ENCODE data around the gene PPP1R12C. TPM values are rescaled to one million over a fixed set of nuclear protein-coding genes. Genes with fewer than 3 reads are reported as not detected.

The PPP1R12C gene
- total RNA-seq, 2 donors from 2014 or later, result 98.2 to 107 TPM

DNA sequence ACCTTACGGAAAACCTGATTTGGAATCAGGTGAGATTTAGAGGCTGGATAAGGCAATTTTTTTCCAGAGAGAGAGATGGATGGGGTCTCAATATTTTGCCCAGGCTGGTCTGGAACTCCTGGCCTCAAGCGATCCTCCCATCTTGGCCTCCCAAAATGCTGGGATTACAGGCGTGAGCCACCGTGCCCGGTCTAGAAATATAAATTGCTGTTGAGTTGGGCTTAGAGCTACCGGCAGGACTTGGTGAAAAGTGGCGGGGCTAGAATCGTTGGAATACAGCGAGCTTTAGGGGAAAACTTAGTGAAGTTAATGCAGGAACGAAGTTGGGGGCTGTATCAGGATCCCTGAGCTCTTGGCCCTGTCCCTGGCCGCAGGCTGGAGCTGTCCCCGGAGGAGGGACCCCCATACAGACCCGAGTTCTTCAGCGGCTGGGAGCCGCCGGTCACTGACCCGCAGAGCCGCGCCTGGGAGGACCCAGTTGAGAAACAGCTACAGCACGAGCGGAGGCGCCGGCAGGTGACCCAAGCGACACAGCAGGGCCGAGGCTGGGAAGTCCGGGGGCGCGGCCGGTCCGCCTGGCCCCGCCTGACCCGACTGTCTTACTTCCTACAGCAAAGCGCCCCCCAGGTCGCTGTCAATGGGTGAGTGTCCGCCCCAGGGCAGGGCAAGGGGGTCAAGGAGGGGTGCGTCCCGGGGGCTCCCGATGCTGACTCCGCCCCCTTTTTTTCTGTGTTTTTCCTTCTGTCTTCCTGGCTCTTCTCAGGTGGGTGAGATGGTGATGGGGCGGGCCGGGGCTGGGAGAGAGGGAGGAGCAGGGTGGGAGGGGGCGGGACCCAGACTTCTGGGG, 34.2 kb downstream of the PPP1R12C start:
- H3K4me3 Mint-ChIP-seq, result no peak overlapping the region
- no peaks in the 10 kb centered on the region for H3K36me3 ChIP-seq (ENCODE audit: control insufficient read depth, insufficient read depth, low read length)
- H3K9me3 Mint-ChIP-seq, result peaks cover 9% of the 10 kb centered on the region
- H3K27me3 ChIP-seq (ENCODE audit: control insufficient read depth, insufficient read depth, low read length, poor library complexity, severe bottlenecking), result peaks cover 60% of the 10 kb centered on the region
- H3K9me3 ChIP-seq (ENCODE audit: control insufficient read depth, low read length), result no peaks in the 10 kb centered on the region
- H3K36me3 Mint-ChIP-seq (ENCODE audit: low read depth), result peaks cover 7% of the 10 kb centered on the region
- no peak overlapping the region for H3K27ac ChIP-seq (ENCODE audit: low read depth, low read length)
- DNase-seq, result peak; percentile 81
- H3K9ac ChIP-seq (ENCODE audit: extremely low read depth, low read length, poor library complexity, severe bottlenecking), result no peak overlapping the region
- TF ChIP-seq, protein P1, sequence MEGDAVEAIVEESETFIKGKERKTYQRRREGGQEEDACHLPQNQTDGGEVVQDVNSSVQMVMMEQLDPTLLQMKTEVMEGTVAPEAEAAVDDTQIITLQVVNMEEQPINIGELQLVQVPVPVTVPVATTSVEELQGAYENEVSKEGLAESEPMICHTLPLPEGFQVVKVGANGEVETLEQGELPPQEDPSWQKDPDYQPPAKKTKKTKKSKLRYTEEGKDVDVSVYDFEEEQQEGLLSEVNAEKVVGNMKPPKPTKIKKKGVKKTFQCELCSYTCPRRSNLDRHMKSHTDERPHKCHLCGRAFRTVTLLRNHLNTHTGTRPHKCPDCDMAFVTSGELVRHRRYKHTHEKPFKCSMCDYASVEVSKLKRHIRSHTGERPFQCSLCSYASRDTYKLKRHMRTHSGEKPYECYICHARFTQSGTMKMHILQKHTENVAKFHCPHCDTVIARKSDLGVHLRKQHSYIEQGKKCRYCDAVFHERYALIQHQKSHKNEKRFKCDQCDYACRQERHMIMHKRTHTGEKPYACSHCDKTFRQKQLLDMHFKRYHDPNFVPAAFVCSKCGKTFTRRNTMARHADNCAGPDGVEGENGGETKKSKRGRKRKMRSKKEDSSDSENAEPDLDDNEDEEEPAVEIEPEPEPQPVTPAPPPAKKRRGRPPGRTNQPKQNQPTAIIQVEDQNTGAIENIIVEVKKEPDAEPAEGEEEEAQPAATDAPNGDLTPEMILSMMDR (conservative IDR thresholded peaks at IDR 0.05), result no peak
- 53 to 73% methylated on average over 20 to 42 of the region's 42 CpGs for WGBS, 2 experiments (ENCODE audit: insufficient coverage in 1 of 2, insufficient read length in 1 of 2)
- H3K4me1 ChIP-seq (ENCODE audit: control insufficient read depth, insufficient read depth, low read length), result no peaks in the 10 kb centered on the region
- peaks cover 79% of the 10 kb centered on the region for H3K27me3 Mint-ChIP-seq (ENCODE audit: insufficient read depth)
- no peak overlapping the region for H3K27ac Mint-ChIP-seq
- no peak overlapping the region for H3K4me3 ChIP-seq (ENCODE audit: low read length)
- H3K4me1 Mint-ChIP-seq, result peaks cover 25% of the 10 kb centered on the region

DNA sequence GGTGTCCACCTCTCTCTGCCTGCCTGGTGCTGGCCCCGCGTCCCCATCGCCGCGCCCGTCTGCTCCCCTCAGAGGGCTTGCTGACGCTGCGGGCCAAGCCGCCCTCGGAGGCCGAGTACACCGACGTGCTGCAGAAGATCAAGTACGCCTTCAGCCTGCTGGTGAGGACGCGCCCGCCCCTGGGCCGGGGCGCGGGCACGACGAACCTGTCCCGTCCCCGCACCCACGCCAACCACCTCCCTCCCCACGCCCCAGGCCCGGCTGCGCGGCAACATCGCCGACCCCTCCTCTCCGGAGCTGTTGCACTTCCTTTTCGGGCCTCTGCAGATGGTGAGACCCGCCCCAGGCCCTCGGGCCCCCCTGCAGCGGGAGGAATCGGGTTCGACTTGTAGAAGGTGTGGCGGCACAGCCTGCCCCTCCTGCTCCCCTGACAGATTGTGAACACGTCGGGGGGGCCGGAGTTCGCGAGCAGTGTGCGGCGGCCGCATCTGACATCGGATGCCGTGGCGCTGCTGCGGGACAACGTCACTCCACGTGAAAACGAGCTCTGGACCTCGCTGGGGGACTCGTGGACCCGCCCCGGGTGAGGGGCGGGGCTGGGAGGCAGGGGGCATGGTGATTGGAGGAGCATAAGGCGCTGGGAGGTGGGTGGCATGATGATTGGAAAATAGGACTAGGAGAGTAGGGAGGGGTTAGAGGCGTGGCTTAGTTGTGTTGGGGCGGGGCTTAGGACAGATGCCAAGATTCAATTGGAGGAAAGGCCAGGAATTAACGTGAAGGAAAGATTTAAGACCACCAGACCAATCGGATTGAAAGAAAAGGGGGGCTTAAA, 35.2 kb downstream of the PPP1R12C start:
- Histone ChIP-seq H3K36me3 (ENCODE audit: control insufficient read depth, insufficient read depth, low read length) (no peaks in the 10 kb centered on the region), H3K4me3 (ENCODE audit: low read length) (no peak overlapping the region), H3K27me3 (ENCODE audit: control insufficient read depth, insufficient read depth, low read length, poor library complexity, severe bottlenecking) (peaks cover 60% of the 10 kb centered on the region), H3K27ac (ENCODE audit: low read depth, low read length) (no peak overlapping the region), H3K9me3 (ENCODE audit: control insufficient read depth, low read length) (no peaks in the 10 kb centered on the region), H3K9ac (ENCODE audit: extremely low read depth, low read length, poor library complexity, severe bottlenecking) (no peak overlapping the region), H3K4me1 (ENCODE audit: control insufficient read depth, insufficient read depth, low read length) (no peaks in the 10 kb centered on the region)
- Mint-ChIP-seq H3K27ac (no peak overlapping the region), H3K36me3 (ENCODE audit: low read depth) (peaks cover 6% of the 10 kb centered on the region), H3K4me3 (no peak overlapping the region), H3K4me1 (peaks cover 16% of the 10 kb centered on the region), H3K27me3 (ENCODE audit: insufficient read depth) (peaks cover 77% of the 10 kb centered on the region), H3K9me3 (peaks cover 9% of the 10 kb centered on the region)
- peak; percentile 93 for DNase-seq
- TF ChIP-seq, protein P1 (conservative IDR thresholded peaks at IDR 0.05), result no peak
- WGBS, 2 experiments (ENCODE audit: insufficient coverage in 1 of 2, insufficient read length in 1 of 2), result 28 to 30% methylated on average over 15 to 64 of the region's 64 CpGs

DNA sequence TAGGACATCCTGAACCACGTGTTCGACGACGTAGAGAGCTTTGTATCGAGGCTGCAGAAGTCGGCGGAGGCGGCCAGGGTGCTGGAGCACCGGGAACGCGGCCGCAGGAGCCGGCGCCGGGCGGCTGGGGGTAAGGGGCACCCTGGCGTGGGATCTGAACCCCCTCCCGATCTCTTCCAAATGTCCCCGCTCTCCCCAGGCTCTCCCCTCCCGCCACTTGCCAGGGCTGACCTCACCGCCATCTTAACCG, 35.7 kb downstream of the PPP1R12C start:
- Mint-ChIP-seq H3K4me1 (peaks cover 16% of the 10 kb centered on the region), H3K4me3 (peak overlapping the region; percentile 68), H3K27ac (no peak overlapping the region), H3K36me3 (ENCODE audit: low read depth) (peaks cover 8% of the 10 kb centered on the region), H3K27me3 (ENCODE audit: insufficient read depth) (peaks cover 82% of the 10 kb centered on the region), H3K9me3 (peaks cover 9% of the 10 kb centered on the region)
- H3K4me3 ChIP-seq (ENCODE audit: low read length), result no peak overlapping the region
- TF ChIP-seq, protein P1 (conservative IDR thresholded peaks at IDR 0.05), result no peak
- H3K27ac ChIP-seq (ENCODE audit: low read depth, low read length), result no peak overlapping the region
- no peaks in the 10 kb centered on the region for H3K4me1 ChIP-seq (ENCODE audit: control insufficient read depth, insufficient read depth, low read length)
- WGBS, 2 experiments (ENCODE audit: insufficient coverage in 1 of 2, insufficient read length in 1 of 2), result 21 to 30% methylated on average over 14 to 22 of the region's 22 CpGs
- H3K9ac ChIP-seq (ENCODE audit: extremely low read depth, low read length, poor library complexity, severe bottlenecking), result no peak overlapping the region
- no peak for DNase-seq
- H3K9me3 ChIP-seq (ENCODE audit: control insufficient read depth, low read length), result no peaks in the 10 kb centered on the region
- peaks cover 60% of the 10 kb centered on the region for H3K27me3 ChIP-seq (ENCODE audit: control insufficient read depth, insufficient read depth, low read length, poor library complexity, severe bottlenecking)
- no peaks in the 10 kb centered on the region for H3K36me3 ChIP-seq (ENCODE audit: control insufficient read depth, insufficient read depth, low read length)

Measured in endodermal cell (in vitro differentiated cells).